ENCODE results near the gene DSTYK.

GRCh38 chr1:205258719-205259118 is 47.2 kb upstream of the DSTYK start:
- TF ChIP-seq CTCF (IDR thresholded peaks at IDR 0.05) (no peak), POLR2A (IDR thresholded peaks at IDR 0.05) (no peak)
